GM13976 (cell line): Measurements from ENCODE around the gene LAMC2.
"Not testable (repeated sequence)": the region's sequence is repeated elsewhere in the genome, so short reads cannot be mapped to it uniquely, and the experiment has no call there.

Experiments
- DNase-seq: peaks from one replicate; pipeline ENCODE4 v3.0.0; 2012; ENCODE audit warnings: low spot score
- in situ Hi-C: fragments of 300-500 bp; cut with MboI; formaldehyde crosslinking; loops from one replicate; pipeline ENCODE4 v1.12.0; 2022; ENCODE audit warnings: low sequenced_read_pairs, mixed read lengths, inconsistent platforms; ENCODE audit not compliant: unreplicated experiment
- TF ChIP-seq, protein P1 (sequence below): IDR thresholded peaks from 2 replicates; pipeline ENCODE4 v1.5.1; 2012; ENCODE audit warnings: borderline replicate concordance, mild to moderate bottlenecking; ENCODE audit not compliant: insufficient read depth; ENCODE audit errors: extremely low read depth, missing control alignments, control extremely low read depth

The LAMC2 gene

DNA sequence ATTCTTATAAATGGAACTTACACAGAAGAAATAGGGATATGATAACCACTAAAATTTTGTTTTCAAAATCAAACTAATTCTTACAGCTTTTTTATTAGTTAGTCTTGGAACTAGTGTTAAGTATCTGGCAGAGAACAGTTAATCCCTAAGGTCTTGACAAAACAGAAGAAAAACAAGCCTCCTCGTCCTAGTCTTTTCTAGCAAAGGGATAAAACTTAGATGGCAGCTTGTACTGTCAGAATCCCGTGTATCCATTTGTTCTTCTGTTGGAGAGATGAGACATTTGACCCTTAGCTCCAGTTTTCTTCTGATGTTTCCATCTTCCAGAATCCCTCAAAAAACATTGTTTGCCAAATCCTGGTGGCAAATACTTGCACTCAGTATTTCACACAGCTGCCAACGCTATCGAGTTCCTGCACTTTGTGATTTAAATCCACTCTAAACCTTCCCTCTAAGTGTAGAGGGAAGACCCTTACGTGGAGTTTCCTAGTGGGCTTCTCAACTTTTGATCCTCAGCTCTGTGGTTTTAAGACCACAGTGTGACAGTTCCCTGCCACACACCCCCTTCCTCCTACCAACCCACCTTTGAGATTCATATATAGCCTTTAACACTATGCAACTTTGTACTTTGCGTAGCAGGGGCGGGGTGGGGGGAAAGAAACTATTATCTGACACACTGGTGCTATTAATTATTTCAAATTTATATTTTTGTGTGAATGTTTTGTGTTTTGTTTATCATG lies 42.3 kb upstream of the LAMC2 start:
- in situ Hi-C loops: no loop called here
- DNase-seq: no peak
- TF ChIP-seq, protein P1, sequence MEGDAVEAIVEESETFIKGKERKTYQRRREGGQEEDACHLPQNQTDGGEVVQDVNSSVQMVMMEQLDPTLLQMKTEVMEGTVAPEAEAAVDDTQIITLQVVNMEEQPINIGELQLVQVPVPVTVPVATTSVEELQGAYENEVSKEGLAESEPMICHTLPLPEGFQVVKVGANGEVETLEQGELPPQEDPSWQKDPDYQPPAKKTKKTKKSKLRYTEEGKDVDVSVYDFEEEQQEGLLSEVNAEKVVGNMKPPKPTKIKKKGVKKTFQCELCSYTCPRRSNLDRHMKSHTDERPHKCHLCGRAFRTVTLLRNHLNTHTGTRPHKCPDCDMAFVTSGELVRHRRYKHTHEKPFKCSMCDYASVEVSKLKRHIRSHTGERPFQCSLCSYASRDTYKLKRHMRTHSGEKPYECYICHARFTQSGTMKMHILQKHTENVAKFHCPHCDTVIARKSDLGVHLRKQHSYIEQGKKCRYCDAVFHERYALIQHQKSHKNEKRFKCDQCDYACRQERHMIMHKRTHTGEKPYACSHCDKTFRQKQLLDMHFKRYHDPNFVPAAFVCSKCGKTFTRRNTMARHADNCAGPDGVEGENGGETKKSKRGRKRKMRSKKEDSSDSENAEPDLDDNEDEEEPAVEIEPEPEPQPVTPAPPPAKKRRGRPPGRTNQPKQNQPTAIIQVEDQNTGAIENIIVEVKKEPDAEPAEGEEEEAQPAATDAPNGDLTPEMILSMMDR: no peak

DNA sequence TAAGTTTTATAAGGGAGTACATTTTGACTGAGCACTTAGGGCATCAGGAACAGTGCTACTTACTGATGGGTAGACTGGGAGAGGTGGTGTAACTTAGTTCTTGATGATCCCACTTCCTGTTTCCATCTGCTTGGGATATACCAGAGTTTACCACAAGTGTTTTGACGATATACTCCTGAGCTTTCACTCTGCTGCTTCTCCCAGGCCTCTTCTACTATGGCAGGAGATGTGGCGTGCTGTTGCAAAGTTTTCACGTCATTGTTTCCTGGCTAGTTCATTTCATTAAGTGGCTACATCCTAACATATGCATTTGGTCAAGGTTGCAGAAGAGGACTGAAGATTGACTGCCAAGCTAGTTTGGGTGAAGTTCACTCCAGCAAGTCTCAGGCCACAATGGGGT lies 41.3 kb upstream of the LAMC2 start:
- TF ChIP-seq, protein P1: no peak
- DNase-seq: no peak
- in situ Hi-C loops: no loop called here

DNA sequence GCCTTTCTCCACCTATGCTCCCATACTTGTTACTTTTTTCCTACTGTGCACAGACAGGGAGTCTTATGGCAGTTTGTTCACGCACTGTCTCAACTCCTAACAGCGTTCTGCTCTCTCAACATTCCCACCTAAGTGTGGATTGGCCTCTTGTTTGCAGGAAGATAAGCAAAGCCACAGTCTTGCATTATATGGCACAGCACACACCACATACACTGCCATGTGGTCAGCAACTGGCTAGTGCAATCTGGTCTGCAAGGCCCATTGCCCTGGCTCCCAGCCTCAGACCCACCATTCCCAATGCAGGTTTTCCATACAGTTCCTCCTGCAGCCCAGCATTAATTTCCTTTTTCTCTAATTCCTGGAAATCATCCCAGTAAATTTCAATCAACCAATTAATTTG lies 38.3 kb upstream of the LAMC2 start:
- DNase-seq: no peak
- in situ Hi-C loops: no loop called here
- TF ChIP-seq, protein P1: no peak

DNA sequence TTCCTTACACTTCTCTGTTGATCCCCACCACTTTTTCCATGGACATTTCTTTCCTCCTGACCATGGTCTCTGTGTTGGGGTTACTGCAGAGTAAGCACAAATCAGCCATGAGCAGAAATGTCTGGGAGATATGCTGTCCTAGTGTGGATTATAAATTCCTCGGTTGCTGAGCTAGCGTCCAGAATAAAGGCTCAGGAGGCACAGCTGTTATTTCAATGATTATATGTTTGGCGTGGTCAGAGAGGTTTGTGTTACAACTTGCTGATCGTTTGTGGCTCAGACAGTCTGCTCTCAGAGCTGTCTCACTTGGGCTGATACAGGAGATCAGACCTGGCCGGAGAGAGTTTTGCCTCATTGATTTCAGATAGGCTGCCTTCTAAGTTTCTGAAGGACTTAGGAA lies 37.5 kb upstream of the LAMC2 start:
- DNase-seq: no peak
- TF ChIP-seq, protein P1: no peak
- in situ Hi-C loops: no loop called here

DNA sequence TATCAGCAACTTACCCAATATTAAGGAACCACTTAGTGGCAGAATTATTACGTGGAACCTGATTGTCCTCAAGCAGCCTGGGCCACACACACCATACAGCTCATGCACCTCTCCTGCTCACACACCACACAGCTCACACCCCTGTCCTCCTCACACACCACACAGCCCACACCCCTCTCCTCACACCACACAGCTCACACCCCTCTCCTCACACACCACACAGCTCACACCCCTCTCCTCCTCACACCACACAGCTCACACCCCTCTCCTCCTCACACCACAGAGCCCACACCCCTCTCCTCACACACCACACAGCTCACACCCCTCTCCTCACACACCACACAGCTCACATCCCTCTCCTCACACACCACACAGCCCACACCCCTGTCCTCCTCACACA lies 36.8 kb upstream of the LAMC2 start:
- TF ChIP-seq, protein P1: no peak
- in situ Hi-C loops: no loop called here
- no peak for DNase-seq

DNA sequence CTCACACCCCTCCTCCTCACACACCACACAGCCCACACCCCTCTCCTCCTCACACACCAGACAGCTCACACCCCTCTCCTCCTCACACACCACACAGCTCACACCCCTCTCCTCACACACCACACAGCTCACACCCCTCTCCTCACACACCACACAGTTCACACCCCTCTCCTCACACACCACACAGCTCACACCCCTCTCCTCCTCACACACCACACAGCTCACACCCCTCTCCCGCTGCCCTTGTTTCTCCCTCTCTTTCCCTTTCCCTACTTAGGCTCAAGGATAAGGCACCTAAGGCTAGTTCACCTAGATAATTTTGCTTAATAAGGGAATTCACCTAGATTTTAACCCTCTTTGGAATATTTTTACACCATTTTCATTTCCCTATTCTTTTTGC lies 36.0 kb upstream of the LAMC2 start:
- in situ Hi-C loops, DNase-seq: not testable (repeated sequence)

DNA sequence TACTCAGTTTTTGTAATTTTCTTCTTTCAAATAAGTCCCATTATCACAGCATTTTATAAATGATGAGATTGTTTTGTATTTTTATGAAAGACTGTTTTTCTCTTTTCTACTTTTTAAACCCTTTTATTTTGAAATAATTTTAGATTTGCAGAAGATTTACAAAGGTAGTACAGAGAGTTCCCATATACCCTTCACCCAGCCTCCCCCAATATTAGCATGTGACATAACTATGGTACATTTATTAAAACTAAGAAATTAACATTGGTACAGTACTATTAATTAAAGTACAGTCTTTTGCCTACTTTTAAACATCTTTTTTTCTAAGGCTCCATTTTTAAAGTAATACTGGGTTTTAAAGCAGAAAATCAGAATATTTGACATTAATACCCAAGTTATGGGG lies 35.6 kb upstream of the LAMC2 start:
- DNase-seq: no peak
- in situ Hi-C loops: no loop called here
- TF ChIP-seq, protein P1: no peak
